K562 (cell line): ENCODE measurements around the gene NFATC3. TPM values are rescaled to one million over a fixed set of nuclear protein-coding genes. Genes with fewer than 3 reads are reported as not detected.

ENCODE experiments used
- CREBBP ChIP-seq: IDR thresholded peaks from one replicate; pipeline ENCODE4 v1.6.1; 2012; ENCODE audit warnings: low read depth, mild to moderate bottlenecking, control low read depth, inconsistent platforms, low read length
- DDX20 ChIP-seq: fragments of 450-650 bp; IDR thresholded peaks from 2 replicates; pipeline ENCODE4 v1.6.1; 2016; ENCODE audit warnings: missing genetic modification characterization, low read depth, mild to moderate bottlenecking, missing compliant biosample characterization, moderate library complexity
- HNRNPUL1 ChIP-seq: fragments of 200-400 bp; formaldehyde crosslinking; IDR thresholded peaks from 2 replicates; pipeline ENCODE4 v1.6.1; 2017; ENCODE audit warnings: low read length
- KAT2B ChIP-seq: IDR thresholded peaks from one replicate; pipeline ENCODE4 v1.6.1; 2012; ENCODE audit warnings: low read depth, mild to moderate bottlenecking, control low read depth, inconsistent platforms, low read length, moderate library complexity
- KDM4B ChIP-seq, 2 experiments: fragments of 450-650 bp in 1 of 2; sonication (generic) in 1 of 2; IDR thresholded peaks; 2 replicates each; pipeline ENCODE4 v1.6.1; 2016 to 2017; ENCODE audit warnings: borderline replicate concordance in 2 of 2, antibody characterized with exemption in 1 of 2, low read depth in 1 of 2, mild to moderate bottlenecking in 1 of 2
- MTA1 ChIP-seq: fragments of 450-650 bp; IDR thresholded peaks from 2 replicates; pipeline ENCODE4 v1.6.1; 2017; ENCODE audit warnings: borderline replicate concordance
- OTX1 ChIP-seq: fragments of 450-650 bp; formaldehyde crosslinking; IDR thresholded peaks from 2 replicates; pipeline ENCODE4 v1.4.0; 2022; ENCODE audit warnings: mild to moderate bottlenecking
- POLR2A ChIP-seq: fragments of 450-650 bp; conservative IDR thresholded peaks from 2 replicates; pipeline ENCODE4 v1.6.1; 2016
- POLR2H ChIP-seq: IDR thresholded peaks from 2 replicates; pipeline ENCODE4 v1.6.1; 2016; ENCODE audit warnings: missing genetic modification characterization, low read depth, mild to moderate bottlenecking, control low read depth, missing compliant biosample characterization, moderate library complexity
- SRF ChIP-seq, 2 experiments: fragments of 250-450, 450-650 bp in 1 of 2; sonication (Bioruptor Pico) in 1 of 2; sonication (generic) in 1 of 2; formaldehyde crosslinking; IDR thresholded peaks; 2 replicates each; pipeline versions ENCODE4 v1.5.0 to v1.5.1; 2020 to 2022; ENCODE audit warnings: mild to moderate bottlenecking in 1 of 2, missing genetic modification reagents in 1 of 2
- TFAM ChIP-seq: fragments of 250-450 bp; sonication (Bioruptor Pico); conservative IDR thresholded peaks from 2 replicates; pipeline ENCODE4 v1.5.0; 2021; ENCODE audit warnings: mild to moderate bottlenecking, moderate library complexity
- TFAP4 ChIP-seq: sonication (generic); formaldehyde crosslinking; IDR thresholded peaks from 2 replicates; pipeline ENCODE4 v1.8.0; 2022; ENCODE audit warnings: missing genetic modification reagents, mild to moderate bottlenecking, moderate library complexity, borderline replicate concordance
- TSC22D4 ChIP-seq: fragments of 450-650 bp; IDR thresholded peaks from 2 replicates; pipeline ENCODE4 v1.6.1; 2016; ENCODE audit warnings: missing genetic modification characterization, missing biosample characterization, control low read depth
- USF1 ChIP-seq: sonication (generic); formaldehyde crosslinking; IDR thresholded peaks from 2 replicates; pipeline ENCODE4 v1.9.0; 2022; ENCODE audit warnings: mild to moderate bottlenecking, missing genetic modification reagents
- ZBTB26 ChIP-seq: fragments of 450-650 bp; formaldehyde crosslinking; IDR thresholded peaks from 2 replicates; pipeline ENCODE4 v1.4.0; 2022; ENCODE audit warnings: missing genetic modification characterization
- ZNF277 ChIP-seq: fragments of 250-450 bp; sonication (Bioruptor Pico); IDR thresholded peaks from 2 replicates; pipeline ENCODE4 v1.8.0; 2022; ENCODE audit warnings: inconsistent platforms, mild to moderate bottlenecking, moderate library complexity, borderline replicate concordance
- ZNF280B ChIP-seq: fragments of 250-450 bp; sonication (Bioruptor Pico); IDR thresholded peaks from 2 replicates; pipeline ENCODE4 v1.5.1; 2021; ENCODE audit warnings: mild to moderate bottlenecking
- ZNF395 ChIP-seq: fragments of 200-800 bp; sonication (Bioruptor generic); IDR thresholded peaks from 2 replicates; pipeline ENCODE4 v1.6.1; 2017; ENCODE audit warnings: missing genetic modification characterization, missing compliant biosample characterization
- ZNF668 ChIP-seq: fragments of 250-450 bp; sonication (Bioruptor Pico); IDR thresholded peaks from 2 replicates; pipeline ENCODE4 v1.8.0; 2022; ENCODE audit warnings: mild to moderate bottlenecking, inconsistent platforms
- polyA plus RNA-seq, 8 experiments: library from polyadenylated mRNA; depleted of rRNA in 4 of 8; stranded (reverse) in 5 of 8; unstranded in 3 of 8; fragments of >200 nt; fragmentation: Nextera tagmentation in 2 of 8; fragmentation: Illumina TruSeq in 1 of 8; extraction: Ambion mirVana in 2 of 8; extraction: Trizol in 1 of 8; gene quantifications; 2 replicates each; pipeline versions ENCODE4 v1.2.1 to v1.2.3, GENCODE V29; 2011 to 2014; ENCODE audit warnings: inconsistent platforms in 1 of 8, missing spikeins in 1 of 8
- total RNA-seq, 7 experiments: library from RNA; depleted of rRNA in 6 of 7; stranded (reverse); fragments of >200 nt in 6 of 7; fragmentation: Illumina TruSeq in 2 of 7; extraction: Trizol in 2 of 7; gene quantifications; 2 replicates each; pipeline versions ENCODE4 v1.2.1 to v1.2.3, GENCODE V29; 2011 to 2021; ENCODE audit warnings: low replicate concordance in 1 of 7

Gene NFATC3
- total and polyA plus RNA-seq, 9 of the 15 experiments (the other 6 are each of a cell fraction or from before 2014, with no cell fraction given) = 15.7 to 98.4 (median 59.4) TPM

- TF ChIP-seq ZNF280B (CRISPR knock-in tag) (no peak), TFAP4 (CRISPR knock-in tag) (peak; percentile 11; the same call in 1 of the 2 replicates), ZBTB26 (CRISPR knock-in tag) (no peak), KAT2B (no peak), ZNF277 (CRISPR knock-in tag) (no peak), POLR2A (no peak), MTA1 (no peak), POLR2H (tag) (no peak), TFAM (CRISPR knock-in tag) (no peak), ZNF395 (CRISPR knock-in tag) (no peak), SRF (CRISPR knock-in tag; IDR thresholded peaks at IDR 0.05) (no peak), OTX1 (no peak), DDX20 (tag) (no peak), HNRNPUL1 (no peak), ZNF668 (CRISPR knock-in tag) (no peak), KDM4B (IDR thresholded peaks at IDR 0.05; ENCODE audit: borderline replicate concordance in 2 of 2, low read depth in 1 of 2) (no peak), CREBBP (no peak), TSC22D4 (no peak), USF1 (no peak)
Measured at GRCh38 chr16:68229431-68230175, 144.4 kb downstream of the NFATC3 start (continued).
